Loucy (cell line): ENCODE results near the gene SCGB3A2.

Experiments
- CTCF ChIP-seq: fragments of 200-600 bp; sonication (generic); conservative IDR thresholded peaks from 2 replicates; pipeline ENCODE4 v1.5.1; 2014; ENCODE audit warnings: mild to moderate bottlenecking, antibody characterized with exemption, low read length
- EZH2phosphoT487 ChIP-seq: fragments of 200-600 bp; IDR thresholded peaks from 2 replicates; pipeline ENCODE4 v1.6.1; 2018; ENCODE audit warnings: antibody characterized with exemption, mild to moderate bottlenecking, moderate library complexity, borderline replicate concordance

- TF ChIP-seq CTCF, result no peak
- no peak for TF ChIP-seq EZH2phosphoT487
These were observed 46.5 kb downstream of the SCGB3A2 start for GRCh38 chr5:147925020-147925419.
